HG03066 (cell line): ENCODE data around the gene AGFG2.

ENCODE experiments used
- ATAC-seq: cut with Tn5 transposase; IDR thresholded peaks from one replicate; pipeline ENCODE4 v1.9.1; 2021; ENCODE audit warnings: low read depth; ENCODE audit not compliant: unreplicated experiment

AGFG2 gene

DNA sequence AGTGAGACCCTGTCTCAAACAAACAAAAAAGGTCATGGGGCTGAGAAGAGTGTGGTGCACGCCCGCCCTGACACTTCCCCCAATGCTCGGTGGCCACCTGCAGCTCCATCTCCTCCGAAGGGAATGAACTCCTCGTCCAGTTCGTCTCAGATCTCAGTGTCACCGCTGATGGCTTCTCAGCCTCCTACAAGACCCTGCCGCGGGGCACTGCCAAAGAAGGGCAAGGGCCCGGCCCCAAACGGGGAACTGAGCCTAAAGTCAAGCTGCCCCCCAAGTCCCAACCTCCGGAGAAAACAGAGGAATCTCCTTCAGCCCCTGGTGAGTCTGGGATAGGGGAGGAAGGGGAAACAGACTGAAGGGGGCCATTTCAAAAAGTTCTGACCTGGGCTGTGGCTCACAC, 67.3 kb downstream of the AGFG2 start:
- no peak for ATAC-seq

DNA sequence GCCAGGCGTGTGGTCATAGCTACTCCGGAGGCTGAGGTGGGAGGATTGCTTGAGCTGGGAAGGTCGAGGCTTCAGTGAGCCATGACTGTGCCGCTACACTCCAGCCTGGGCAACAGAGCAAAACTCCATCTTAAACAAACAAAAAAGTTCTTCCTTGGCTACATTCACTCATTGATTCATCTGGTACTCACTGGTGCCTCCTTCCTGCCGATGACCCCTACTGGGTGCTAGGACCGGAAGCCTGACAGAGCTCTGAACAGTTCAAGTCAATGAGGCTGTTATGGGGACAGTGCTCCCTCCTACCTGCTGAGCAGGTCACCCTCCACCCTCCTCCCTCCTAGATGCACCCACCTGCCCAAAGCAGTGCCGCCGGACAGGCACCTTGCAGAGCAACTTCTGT, 68.1 kb downstream of the AGFG2 start:
- ATAC-seq: no peak

DNA sequence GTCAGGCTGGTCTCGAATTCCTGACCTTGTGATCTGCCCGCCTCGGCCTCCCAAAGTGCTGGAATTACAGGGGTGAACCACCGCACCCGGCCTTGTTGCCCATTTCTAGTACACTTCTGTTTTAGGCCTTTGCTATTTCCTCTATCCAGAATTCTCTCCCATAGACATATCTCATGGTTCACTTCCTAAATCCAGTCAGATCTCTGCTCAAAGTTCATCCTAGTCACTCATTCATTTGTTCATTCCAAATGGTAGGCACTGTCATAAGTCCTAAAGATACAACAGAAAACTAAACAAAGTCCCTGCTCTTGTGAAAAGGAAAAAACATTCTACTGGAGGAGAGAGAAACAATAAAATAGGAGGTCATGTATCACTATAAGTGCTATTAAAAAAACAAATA, 71.0 kb downstream of the AGFG2 start:
- ATAC-seq: no peak

DNA sequence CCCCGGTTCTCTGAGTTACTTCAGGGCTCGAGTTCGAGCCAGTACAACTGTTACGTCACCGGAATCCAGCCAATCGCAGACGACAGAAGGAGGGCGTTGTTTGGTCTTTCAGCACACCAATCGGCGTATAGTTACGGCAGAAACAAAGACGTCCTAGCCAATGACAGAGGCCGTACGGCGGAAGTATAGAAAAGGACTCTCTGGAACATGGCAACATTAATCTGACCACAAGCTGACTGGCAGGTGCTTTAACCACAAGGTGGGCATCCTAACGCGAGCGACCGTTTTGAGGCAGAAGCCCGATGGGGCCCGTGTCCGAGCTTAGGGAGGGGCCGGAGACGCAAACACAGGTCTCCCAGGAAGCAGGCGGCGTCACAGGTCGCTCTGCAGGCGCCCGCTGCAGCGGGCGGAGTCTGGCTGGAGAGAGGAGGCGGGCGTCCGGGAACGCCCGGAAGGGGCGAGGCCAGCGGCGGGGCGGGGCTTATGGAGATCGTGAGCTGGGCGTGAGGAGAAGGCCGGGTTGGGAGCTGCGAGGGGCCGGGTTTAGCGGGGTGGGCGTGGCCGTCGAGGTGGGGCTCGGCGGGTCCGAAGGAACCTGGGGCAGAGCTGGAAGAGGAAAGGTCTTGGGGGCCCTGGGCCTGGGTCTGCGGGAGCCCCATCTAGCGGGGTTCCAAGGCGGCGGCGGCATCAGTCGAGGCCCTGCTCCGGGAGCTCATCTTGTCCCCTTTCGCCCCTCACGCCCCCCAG, 73.2 kb downstream of the AGFG2 start, which contains the start of gene MOSPD3:
Gene MOSPD3, plus strand, starts transcription at position 558 of the 747 bp plus-strand sequence. CDS start 252 bp downstream, outside the sequence.
- ATAC-seq: peak; percentile 85

DNA sequence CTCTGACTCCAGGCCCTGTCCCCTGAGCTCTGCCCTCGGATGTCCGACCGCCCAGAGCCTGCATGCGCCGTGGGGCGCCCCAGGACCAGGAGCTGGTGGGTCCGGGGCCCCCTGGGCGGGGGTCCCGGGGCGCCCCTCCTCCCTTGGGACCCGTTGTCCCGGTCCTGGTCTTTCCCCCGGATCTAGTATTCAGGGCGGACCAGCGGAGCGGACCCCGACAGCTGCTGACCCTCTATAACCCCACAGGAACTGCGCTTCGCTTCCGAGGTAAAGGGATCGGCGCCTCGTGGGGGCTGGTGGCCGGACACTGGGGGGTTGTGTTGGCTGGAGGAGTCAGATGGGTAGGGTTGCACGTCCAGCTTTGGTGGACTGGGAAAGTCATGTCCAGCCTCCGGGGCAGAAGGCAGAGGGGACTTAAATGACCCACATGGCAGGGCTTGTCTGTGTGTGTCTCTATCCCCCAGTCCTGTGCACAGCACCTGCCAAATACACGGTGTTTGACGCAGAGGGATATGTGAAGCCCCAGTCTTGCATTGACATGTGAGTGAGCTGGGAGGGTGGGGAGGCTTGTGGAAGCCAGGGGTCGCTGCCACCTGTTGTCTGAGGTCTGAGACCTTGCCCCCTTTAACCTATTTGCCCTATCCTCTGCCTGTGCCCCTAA, 73.9 kb downstream of the AGFG2 start:
- ATAC-seq: no peak

DNA sequence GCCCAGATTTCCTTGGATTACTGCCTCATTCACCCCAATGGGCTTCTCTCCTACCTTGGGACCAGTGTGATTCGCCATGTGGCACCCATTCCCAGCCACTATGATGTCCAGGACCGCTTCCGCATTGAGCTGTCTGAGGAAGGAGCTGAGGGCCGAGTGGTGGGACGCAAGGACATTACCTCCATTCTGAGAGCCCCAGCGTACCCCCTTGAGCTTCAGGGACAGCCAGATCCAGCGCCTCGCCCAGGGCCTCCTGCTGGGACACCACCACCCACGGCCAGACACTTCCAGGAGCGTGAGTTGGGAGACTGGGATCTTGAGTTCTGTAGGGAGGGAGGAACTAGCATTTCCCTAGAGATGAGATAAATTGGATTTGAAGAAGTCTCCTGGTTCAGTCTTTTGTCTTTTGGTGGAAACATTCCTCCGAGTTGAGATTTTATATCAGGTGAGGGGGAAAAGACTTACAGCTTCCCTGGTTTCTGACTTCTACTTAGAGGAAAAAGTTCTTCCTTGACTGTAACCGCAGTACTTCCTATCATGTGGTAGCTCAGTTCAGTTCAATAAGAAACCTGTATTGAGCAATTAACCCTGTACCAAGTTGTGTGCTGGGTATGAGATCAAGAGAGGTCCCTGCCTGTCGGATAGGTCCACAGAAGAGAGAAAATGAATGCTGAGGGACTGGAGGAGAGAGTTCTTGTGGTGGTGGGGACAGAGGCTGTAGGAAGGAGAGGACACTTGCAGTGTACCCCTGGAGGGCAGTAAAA, 74.6 kb downstream of the AGFG2 start:
- no peak for ATAC-seq

DNA sequence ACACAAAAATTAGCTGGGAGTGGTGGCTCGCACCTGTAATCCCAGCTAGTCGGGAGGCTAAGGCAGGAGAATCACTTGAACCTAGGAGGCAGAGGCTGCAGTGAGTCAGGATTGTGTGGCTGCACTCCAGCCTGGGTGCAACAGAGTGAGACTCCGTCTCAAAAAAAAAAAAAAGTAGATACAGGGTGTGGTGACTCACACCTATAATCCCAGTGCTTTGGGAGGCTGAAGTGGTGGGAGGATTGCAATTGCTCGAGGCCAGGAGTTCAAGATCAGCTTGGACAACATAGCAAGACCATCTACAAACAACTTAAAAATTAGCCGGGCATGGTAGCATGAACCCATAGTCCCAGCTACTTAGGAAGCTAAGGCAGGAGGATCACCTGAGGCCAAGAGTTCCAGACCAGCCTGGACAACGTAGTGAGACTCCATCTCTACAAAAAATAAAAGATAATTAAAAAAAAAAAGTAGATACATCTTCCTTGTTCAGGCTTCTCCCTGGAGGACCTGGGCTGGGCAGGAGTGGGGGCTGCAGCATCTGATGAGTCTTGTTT, 75.4 kb downstream of the AGFG2 start:
- no peak for ATAC-seq
